ENCODE data around the gene CEP104. TPM values are rescaled to one million over a fixed set of nuclear protein-coding genes. Genes with fewer than 3 reads are reported as not detected.

The CEP104 gene
- total RNA-seq, 1 experiment from 2014 or later, result 74.1 TPM

DNA sequence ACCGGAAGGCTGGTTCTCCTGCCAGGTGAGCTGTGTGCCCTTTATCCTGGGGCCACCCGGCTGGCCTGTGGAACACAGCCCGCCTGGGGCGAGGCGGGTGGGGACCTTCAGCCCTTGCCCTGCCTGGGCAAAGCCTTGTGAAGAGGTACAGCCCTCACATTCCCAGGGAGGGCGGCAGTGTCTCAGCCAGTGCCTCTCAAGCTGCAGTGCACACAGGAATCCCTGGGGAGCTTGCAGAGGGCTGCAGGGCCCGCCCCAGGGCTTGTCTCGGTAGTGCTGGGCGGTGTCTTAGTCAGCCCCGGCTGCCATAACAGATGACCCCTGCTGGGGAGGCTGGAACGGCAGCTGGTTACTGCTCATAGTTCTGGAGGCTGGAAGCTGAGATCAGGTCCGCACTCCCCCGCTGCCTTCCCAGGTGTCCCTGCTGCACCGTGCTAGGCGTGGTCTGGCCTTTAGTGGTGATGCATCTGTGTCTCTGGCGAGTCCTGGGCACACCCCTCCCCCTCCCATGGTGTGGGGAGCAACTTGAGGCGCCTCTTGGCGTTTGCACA is 12.8 kb upstream of the CEP104 start:
- Mint-ChIP-seq H3K27ac (ENCODE audit: low read depth, unreplicated experiment) (no peak overlapping the region), H3K9me3 (ENCODE audit: unreplicated experiment) (no peaks in the 10 kb centered on the region), H3K27me3 (ENCODE audit: insufficient read depth, unreplicated experiment) (no peaks in the 10 kb centered on the region), H3K36me3 (ENCODE audit: insufficient read depth, unreplicated experiment) (peaks cover 37% of the 10 kb centered on the region), H3K4me1 (ENCODE audit: insufficient read depth, unreplicated experiment) (no peaks in the 10 kb centered on the region), H3K4me3 (ENCODE audit: unreplicated experiment) (no peak overlapping the region)
- POLR2A ChIA-PET, result interaction anchor here (1.4 kb wide), 1 partner anchor 12 kb away, joined by 4 read pairs; the partner anchor contains the start of gene DFFB
- no peak for DNase-seq (ENCODE audit: unreplicated experiment)
- no peak for TF ChIP-seq CTCF (IDR thresholded peaks at IDR 0.05; ENCODE audit: unreplicated experiment)
- BruUV-seq (replicated peaks), result no TSS peak
- CTCF ChIA-PET, result no interaction called here
- intact Hi-C loops (cut with micrococcal nuclease), result no loop called here

GRCh38 chr1:3868464-3869006 is 11.5 kb upstream of the CEP104 start:
- H3K27ac Mint-ChIP-seq (ENCODE audit: low read depth, unreplicated experiment), result no peak overlapping the region
- BruUV-seq (replicated peaks), result no TSS peak

GRCh38 chr1:3865606-3866160 is 8.7 kb upstream of the CEP104 start:
- Mint-ChIP-seq H3K9me3 (ENCODE audit: unreplicated experiment) (no peaks in the 10 kb centered on the region), H3K4me3 (ENCODE audit: unreplicated experiment) (no peak overlapping the region), H3K4me1 (ENCODE audit: insufficient read depth, unreplicated experiment) (no peaks in the 10 kb centered on the region), H3K36me3 (ENCODE audit: insufficient read depth, unreplicated experiment) (peaks cover 15% of the 10 kb centered on the region), H3K27me3 (ENCODE audit: insufficient read depth, unreplicated experiment) (no peaks in the 10 kb centered on the region), H3K27ac (ENCODE audit: low read depth, unreplicated experiment) (no peak overlapping the region)
- TF ChIP-seq CTCF (IDR thresholded peaks at IDR 0.05; ENCODE audit: unreplicated experiment), result no peak
- CTCF ChIA-PET, result no interaction called here
- POLR2A ChIA-PET, result no interaction called here
- no TSS peak for BruUV-seq (replicated peaks)
- no peak for DNase-seq (ENCODE audit: unreplicated experiment)
- intact Hi-C loops (cut with micrococcal nuclease), result no loop called here

More at GRCh38 chr1:3868464-3869006, 11.5 kb upstream of the CEP104 start:
- Mint-ChIP-seq H3K9me3 (ENCODE audit: unreplicated experiment) (no peaks in the 10 kb centered on the region), H3K36me3 (ENCODE audit: insufficient read depth, unreplicated experiment) (peaks cover 33% of the 10 kb centered on the region), H3K4me1 (ENCODE audit: insufficient read depth, unreplicated experiment) (no peaks in the 10 kb centered on the region), H3K27me3 (ENCODE audit: insufficient read depth, unreplicated experiment) (no peaks in the 10 kb centered on the region), H3K4me3 (ENCODE audit: unreplicated experiment) (no peak overlapping the region)
- no peak for DNase-seq (ENCODE audit: unreplicated experiment)
- intact Hi-C loops (cut with micrococcal nuclease), result no loop called here
- ChIA-PET CTCF (interaction anchor here (1.9 kb wide), 1 partner anchor 10 kb away, joined by 8 read pairs; no protein-coding TSS in a partner anchor), POLR2A (interaction anchor here (1.4 kb wide), 1 partner anchor 11 kb away, joined by 4 read pairs; the partner anchor contains the start of gene DFFB)
- TF ChIP-seq CTCF (IDR thresholded peaks at IDR 0.05; ENCODE audit: unreplicated experiment), result no peak

DNA sequence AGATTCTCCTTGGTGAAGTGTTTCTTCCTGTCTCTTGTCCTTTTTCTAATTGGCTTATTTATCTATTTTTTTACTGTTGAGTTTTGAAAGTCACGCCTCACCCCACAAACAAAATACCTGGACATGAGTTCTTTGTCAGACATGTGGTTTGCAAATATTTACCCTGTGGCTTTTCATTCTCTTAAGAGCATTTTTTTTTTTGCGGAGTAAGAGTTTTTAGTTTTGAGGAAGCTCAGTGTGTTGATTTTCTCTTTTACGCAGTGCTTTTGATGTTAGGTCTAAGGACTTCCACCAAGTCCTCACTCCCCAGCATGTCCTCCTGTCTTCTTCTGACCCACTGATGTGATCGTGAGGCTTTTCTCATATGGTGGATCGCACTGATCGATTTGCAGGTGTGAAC is 7.9 kb upstream of the CEP104 start:
- no TSS peak for BruUV-seq (replicated peaks)
- intact Hi-C loops (cut with micrococcal nuclease), result no loop called here
- H3K36me3 Mint-ChIP-seq (ENCODE audit: insufficient read depth, unreplicated experiment), result peaks cover 15% of the 10 kb centered on the region
- no peak overlapping the region for H3K4me3 Mint-ChIP-seq (ENCODE audit: unreplicated experiment)
- ChIA-PET POLR2A (no interaction called here), CTCF (interaction anchor here (0.7 kb wide), 1 partner anchor 17 kb away, joined by 3 read pairs; no protein-coding TSS in a partner anchor)
- H3K27me3 Mint-ChIP-seq (ENCODE audit: insufficient read depth, unreplicated experiment), result no peaks in the 10 kb centered on the region
- no peak for TF ChIP-seq CTCF (IDR thresholded peaks at IDR 0.05; ENCODE audit: unreplicated experiment)
- H3K9me3 Mint-ChIP-seq (ENCODE audit: unreplicated experiment), result no peaks in the 10 kb centered on the region
- no peak overlapping the region for H3K27ac Mint-ChIP-seq (ENCODE audit: low read depth, unreplicated experiment)
- no peak for DNase-seq (ENCODE audit: unreplicated experiment)
- no peaks in the 10 kb centered on the region for H3K4me1 Mint-ChIP-seq (ENCODE audit: insufficient read depth, unreplicated experiment)

All from MCF 10A (cell line).